Mesenchymal stem cell (in vitro differentiated cells and primary cell): ENCODE measurements around the gene FBXL17.

ENCODE experiments used
- DNase-seq: peaks from one replicate; pipeline ENCODE4 v3.0.0-alpha.2; 2013
- H2AFZ ChIP-seq: one replicate; pipeline ENCODE4 v1.6.1; 2013; ENCODE audit warnings: low read depth, mild to moderate bottlenecking, control low read depth, inconsistent platforms, low read length, moderate library complexity
- H2AK5ac ChIP-seq: 2 replicates; pipeline ENCODE4 v1.6.1; 2013; ENCODE audit warnings: low read length, moderate library complexity, mild to moderate bottlenecking, inconsistent platforms; ENCODE audit not compliant: severe bottlenecking
- H2BK120ac ChIP-seq: one replicate; pipeline ENCODE4 v1.6.1; 2013; ENCODE audit warnings: low read depth, mild to moderate bottlenecking, inconsistent platforms, low read length, moderate library complexity
- H2BK12ac ChIP-seq, 2 experiments: one replicate each; pipeline ENCODE4 v1.6.1; 2013; ENCODE audit warnings: inconsistent platforms in 2 of 2, low read length in 2 of 2, mild to moderate bottlenecking in 2 of 2, moderate library complexity in 2 of 2, control low read depth in 1 of 2
- H2BK15ac ChIP-seq: one replicate; pipeline ENCODE4 v1.6.1; 2013; ENCODE audit warnings: mild to moderate bottlenecking, low read depth, inconsistent platforms; ENCODE audit not compliant: poor library complexity, severe bottlenecking
- H2BK5ac ChIP-seq: 2 replicates; pipeline ENCODE4 v1.6.1; 2013; ENCODE audit warnings: low read depth, mild to moderate bottlenecking, low read length, control low read depth, inconsistent platforms; ENCODE audit not compliant: poor library complexity, severe bottlenecking
- H3K14ac ChIP-seq, 2 experiments: one replicate each; pipeline ENCODE4 v1.6.1; 2013; ENCODE audit warnings: inconsistent platforms in 2 of 2, low read length in 2 of 2, control low read depth in 1 of 2, mild to moderate bottlenecking in 1 of 2, moderate library complexity in 1 of 2
- H3K18ac ChIP-seq, 2 experiments: one replicate each; pipeline ENCODE4 v1.6.1; 2013; ENCODE audit warnings: inconsistent platforms in 2 of 2, low read length in 2 of 2, control low read depth in 1 of 2, low read depth in 1 of 2, mild to moderate bottlenecking in 1 of 2
- H3K23ac ChIP-seq, 2 experiments: one replicate each; pipeline ENCODE4 v1.6.1; 2013; ENCODE audit warnings: inconsistent platforms in 2 of 2, low read length in 2 of 2, mild to moderate bottlenecking in 2 of 2, moderate library complexity in 2 of 2, control low read depth in 1 of 2
- H3K27ac ChIP-seq: 2 replicates; pipeline ENCODE4 v1.5.1; 2013; ENCODE audit warnings: mild to moderate bottlenecking, moderate library complexity, low read length, control low read depth, inconsistent platforms; ENCODE audit not compliant: poor library complexity, severe bottlenecking
- H3K27me3 ChIP-seq, 2 experiments: 2 replicates each; pipeline versions ENCODE4 v1.6.1 to v1.7.0; 2013; ENCODE audit warnings: low read length in 2 of 2, mild to moderate bottlenecking in 2 of 2, moderate library complexity in 2 of 2, control low read depth in 1 of 2, inconsistent platforms in 1 of 2; ENCODE audit not compliant: control insufficient read depth in 1 of 2, insufficient read depth in 1 of 2
- H3K36me3 ChIP-seq, 2 experiments: 2 replicates each; pipeline versions ENCODE4 v1.6.1 to v1.7.0; 2013; ENCODE audit warnings: low read length in 2 of 2, control low read depth in 1 of 2, inconsistent platforms in 1 of 2, low read depth in 1 of 2, mild to moderate bottlenecking in 1 of 2; ENCODE audit not compliant: insufficient read depth in 2 of 2, control insufficient read depth in 1 of 2
- H3K4ac ChIP-seq, 2 experiments: one replicate each; pipeline ENCODE4 v1.6.1; 2013; ENCODE audit warnings: inconsistent platforms in 2 of 2, low read length in 2 of 2, mild to moderate bottlenecking in 2 of 2, moderate library complexity in 2 of 2, control low read depth in 1 of 2, low read depth in 1 of 2
- H3K4me1 ChIP-seq: 2 replicates; pipeline ENCODE4 v1.6.1; 2013; ENCODE audit warnings: low read depth, low read length, control low read depth; ENCODE audit not compliant: control insufficient read depth, insufficient read depth
- H3K4me2 ChIP-seq: 2 replicates; pipeline ENCODE4 v1.6.1; 2013; ENCODE audit warnings: low read length, mild to moderate bottlenecking, inconsistent platforms; ENCODE audit not compliant: poor library complexity, severe bottlenecking
- H3K4me3 ChIP-seq, 2 experiments: 2 replicates each; pipeline versions ENCODE4 v1.5.1 to v1.7.0; 2013; ENCODE audit warnings: low read length in 2 of 2, mild to moderate bottlenecking in 2 of 2, control low read depth in 1 of 2, low read depth in 1 of 2; ENCODE audit not compliant: insufficient read depth in 1 of 2
- H3K79me1 ChIP-seq: replicated peaks from 2 replicates; pipeline ENCODE4 v1.6.1; 2013; ENCODE audit warnings: mild to moderate bottlenecking, control low read depth, low read length, inconsistent platforms; ENCODE audit not compliant: poor library complexity, severe bottlenecking
- H3K9ac ChIP-seq: 2 replicates; pipeline ENCODE4 v1.7.0; 2013; ENCODE audit warnings: mild to moderate bottlenecking, low read length, moderate library complexity
- H3K9me3 ChIP-seq: 2 replicates; pipeline ENCODE4 v1.7.0; 2013; ENCODE audit warnings: mild to moderate bottlenecking, low read length; ENCODE audit not compliant: control insufficient read depth
- H4K8ac ChIP-seq: one replicate; pipeline ENCODE4 v1.6.1; 2013; ENCODE audit warnings: inconsistent platforms, mild to moderate bottlenecking, low read length, moderate library complexity
- H4K91ac ChIP-seq: one replicate; pipeline ENCODE4 v1.6.1; 2013; ENCODE audit warnings: mild to moderate bottlenecking, low read length, inconsistent platforms
- WGBS: methylation state at CpG from one replicate; pipeline ENCODE4 v1.1.7; 2013; ENCODE audit warnings: mixed read lengths; 5-methylcytosine and 5-hydroxymethylcytosine counted together

Gene FBXL17

DNA sequence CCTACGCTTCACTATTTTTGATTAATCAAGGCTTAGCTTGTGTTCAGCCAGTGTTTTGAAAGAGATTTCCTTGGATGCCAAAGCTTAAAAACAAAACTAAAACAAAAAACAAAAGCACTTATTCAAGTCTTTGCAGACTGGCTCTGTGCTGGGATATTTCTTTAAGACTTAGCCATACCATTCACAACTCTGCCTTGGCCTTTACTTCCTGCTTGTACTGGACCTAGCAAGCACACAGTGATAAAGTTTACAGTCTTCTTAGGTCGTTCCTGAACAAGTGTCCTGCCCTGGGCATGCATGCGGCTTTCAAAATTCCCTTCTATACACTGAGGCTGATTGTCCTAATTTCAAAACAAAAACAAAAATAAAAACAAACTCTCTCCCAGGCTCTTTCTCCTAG, 20.7 kb downstream of the FBXL17 start:
- Histone ChIP-seq H3K9me3 (peaks cover 6% of the 10 kb centered on the region), H4K91ac (no peak overlapping the region), H3K27me3 (no peaks in the 10 kb centered on the region), H3K23ac (no peak overlapping the region), H3K9ac (no peak overlapping the region), H2BK120ac (no peak overlapping the region), H3K79me1 (no peaks in the 10 kb centered on the region), H4K8ac (no peak overlapping the region), H3K4me1 (no peaks in the 10 kb centered on the region), H2AK5ac (no peak overlapping the region), H2BK5ac (no peak overlapping the region), H3K4me2 (no peak overlapping the region), H2AFZ (no peak overlapping the region), H3K18ac (no peak overlapping the region), H3K36me3 (peaks cover 0 to 35% of the 10 kb centered on the region in 2 experiments), H2BK15ac (no peak overlapping the region), H3K14ac (no peak overlapping the region), H3K27ac (no peak overlapping the region), H3K4me3 (no peak overlapping the region), H3K4ac (no peak overlapping the region), H2BK12ac (no peak overlapping the region)
- WGBS, result 76% methylated on average over 3 of the region's 3 CpGs
- DNase-seq, result no peak

DNA sequence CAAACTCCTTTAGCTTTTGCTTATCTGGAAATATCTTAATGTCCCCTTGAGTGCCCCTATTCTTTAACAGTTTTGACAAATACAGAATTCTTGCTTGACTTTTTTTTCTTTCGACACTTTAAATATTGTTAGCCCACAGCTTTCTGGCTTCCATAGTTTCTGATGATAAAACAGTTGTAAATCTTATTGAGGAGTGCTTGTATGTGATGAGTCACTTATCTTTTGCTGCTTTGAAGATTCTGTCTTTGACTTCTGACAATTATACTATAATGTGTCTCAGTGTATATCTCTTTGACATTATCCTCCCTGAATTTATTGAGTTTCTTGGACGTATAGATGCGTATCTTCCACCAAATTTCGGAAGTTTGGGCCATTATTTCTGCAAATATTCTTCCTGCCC, 21.6 kb downstream of the FBXL17 start:
- H3K14ac ChIP-seq, result no peak overlapping the region
- WGBS, result 100% methylated on average over 3 of the region's 4 CpGs
- H2AFZ ChIP-seq, result no peak overlapping the region
- H2AK5ac ChIP-seq, result no peak overlapping the region
- H2BK120ac ChIP-seq, result no peak overlapping the region
- no peak overlapping the region for H3K23ac ChIP-seq
- no peak overlapping the region for H3K4me3 ChIP-seq
- H3K4me2 ChIP-seq, result no peak overlapping the region
- no peaks in the 10 kb centered on the region for H3K4me1 ChIP-seq
- DNase-seq, result no peak
- no peak overlapping the region for H2BK5ac ChIP-seq
- H2BK15ac ChIP-seq, result no peak overlapping the region
- no peak overlapping the region for H4K8ac ChIP-seq
- H3K27ac ChIP-seq, result no peak overlapping the region
- H3K27me3 ChIP-seq, result no peaks in the 10 kb centered on the region
- no peaks in the 10 kb centered on the region for H3K79me1 ChIP-seq
- H3K4ac ChIP-seq, result no peak overlapping the region
- peaks cover 6% of the 10 kb centered on the region for H3K9me3 ChIP-seq
- H3K18ac ChIP-seq, result no peak overlapping the region
- H4K91ac ChIP-seq, result no peak overlapping the region
- no peak overlapping the region for H3K9ac ChIP-seq
- no peak overlapping the region for H2BK12ac ChIP-seq
- H3K36me3 ChIP-seq, result peaks cover 0 to 31% of the 10 kb centered on the region in 2 experiments

DNA sequence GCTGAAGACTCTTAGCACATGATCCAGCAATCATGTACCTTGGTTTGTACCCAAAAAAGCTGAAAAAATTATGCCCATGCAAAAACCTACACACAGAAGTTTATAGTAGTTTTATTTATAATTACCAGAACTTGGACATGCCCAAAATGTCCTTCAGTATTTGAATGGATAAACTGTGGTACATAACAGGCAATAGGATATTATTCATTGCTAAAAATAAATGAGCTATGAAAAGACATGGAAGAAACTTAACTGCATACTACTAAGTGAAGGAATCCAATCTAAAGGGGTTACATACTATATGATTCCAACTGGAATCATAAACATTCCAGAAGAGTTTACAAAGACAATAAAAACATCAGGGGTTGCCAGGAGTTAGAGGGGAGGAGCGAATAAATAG, 25.6 kb downstream of the FBXL17 start:
- WGBS, result no CpG with 5 or more reads among the region's 1 CpG
- H3K9me3 ChIP-seq, result peaks cover 6% of the 10 kb centered on the region
- no peak overlapping the region for H3K9ac ChIP-seq
- no peak overlapping the region for H3K4me3 ChIP-seq
- peaks cover 0 to under 1% of the 10 kb centered on the region in 2 experiments for H3K36me3 ChIP-seq
- H3K14ac ChIP-seq, result no peak overlapping the region
- H3K23ac ChIP-seq, result no peak overlapping the region
- no peak overlapping the region for H3K4ac ChIP-seq
- no peak overlapping the region for H3K18ac ChIP-seq
- no peak overlapping the region for H2BK15ac ChIP-seq
- peaks cover 5% of the 10 kb centered on the region for H3K79me1 ChIP-seq
- H4K91ac ChIP-seq, result no peak overlapping the region
- H3K27me3 ChIP-seq, result no peaks in the 10 kb centered on the region
- no peak overlapping the region for H2BK5ac ChIP-seq
- no peak for DNase-seq
- no peak overlapping the region for H3K27ac ChIP-seq
- H3K4me1 ChIP-seq, result no peaks in the 10 kb centered on the region
- H2BK12ac ChIP-seq, result no peak overlapping the region
- no peak overlapping the region for H2BK120ac ChIP-seq
- no peak overlapping the region for H3K4me2 ChIP-seq
- no peak overlapping the region for H2AK5ac ChIP-seq
- no peak overlapping the region for H2AFZ ChIP-seq
- H4K8ac ChIP-seq, result no peak overlapping the region

DNA sequence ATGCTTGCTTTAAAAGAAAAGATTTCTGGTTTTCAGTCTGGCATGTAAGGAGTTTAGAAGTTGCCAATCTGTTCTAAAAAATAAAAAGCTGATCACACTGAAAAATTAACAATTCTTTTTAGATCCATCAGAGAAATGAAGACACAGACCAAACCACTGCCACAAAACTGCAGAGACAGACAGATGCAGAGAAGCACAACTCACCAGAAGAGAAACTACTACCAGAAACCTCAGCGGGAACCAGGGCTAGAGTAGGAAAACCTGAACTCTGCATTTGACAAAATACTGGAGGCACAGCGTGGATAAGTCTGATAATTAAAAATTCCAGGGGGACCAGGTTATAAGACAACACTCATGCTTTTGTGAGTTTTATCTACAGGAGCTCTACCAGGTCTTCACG, 28.8 kb downstream of the FBXL17 start:
- no peak overlapping the region for H3K14ac ChIP-seq
- H3K4me3 ChIP-seq, result no peak overlapping the region
- H2BK5ac ChIP-seq, result no peak overlapping the region
- H3K4me1 ChIP-seq, result no peaks in the 10 kb centered on the region
- no peak overlapping the region for H3K4ac ChIP-seq
- no peak overlapping the region for H2BK12ac ChIP-seq
- DNase-seq, result no peak
- no peak overlapping the region for H3K9ac ChIP-seq
- H3K23ac ChIP-seq, result no peak overlapping the region
- H3K18ac ChIP-seq, result no peak overlapping the region
- H3K4me2 ChIP-seq, result no peak overlapping the region
- H2BK120ac ChIP-seq, result no peak overlapping the region
- no peak overlapping the region for H4K91ac ChIP-seq
- no peaks in the 10 kb centered on the region for H3K27me3 ChIP-seq
- no peak overlapping the region for H4K8ac ChIP-seq
- H3K36me3 ChIP-seq, result no peaks in the 10 kb centered on the region
- no peak overlapping the region for H3K27ac ChIP-seq
- H2AK5ac ChIP-seq, result no peak overlapping the region
- H2BK15ac ChIP-seq, result no peak overlapping the region
- 100% methylated on average over 2 of the region's 3 CpGs for WGBS
- H3K79me1 ChIP-seq, result peaks cover 6% of the 10 kb centered on the region
- no peaks in the 10 kb centered on the region for H3K9me3 ChIP-seq
- no peak overlapping the region for H2AFZ ChIP-seq
